Measurements from ENCODE around the gene PTEN. TPM values are rescaled to one million over a fixed set of nuclear protein-coding genes. Genes with fewer than 3 reads are reported as not detected.

PTEN gene
- total RNA-seq, 1 donor from 2014 or later = 86.1 TPM

DNA sequence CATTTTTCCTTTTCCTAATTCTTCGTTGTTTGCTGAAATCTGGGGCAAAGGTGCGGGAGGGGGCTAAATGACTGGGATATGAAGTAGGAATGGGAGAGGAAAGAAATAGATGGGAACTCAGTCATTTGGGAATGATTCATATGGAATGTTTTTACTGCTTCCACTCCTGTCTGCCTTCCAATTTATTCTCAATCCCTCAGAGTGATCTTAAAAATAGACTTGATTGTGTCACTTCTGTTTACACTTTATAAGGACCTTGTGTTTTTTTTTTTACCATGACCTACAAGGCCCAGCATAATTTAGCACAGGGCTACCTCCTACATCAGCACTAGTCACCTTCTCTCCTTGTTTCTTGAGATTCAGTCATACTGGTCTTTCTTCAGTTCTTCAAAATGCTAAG lies 97.9 kb downstream of the PTEN start:
- intact Hi-C loops (cut with micrococcal nuclease) = no loop called here

DNA sequence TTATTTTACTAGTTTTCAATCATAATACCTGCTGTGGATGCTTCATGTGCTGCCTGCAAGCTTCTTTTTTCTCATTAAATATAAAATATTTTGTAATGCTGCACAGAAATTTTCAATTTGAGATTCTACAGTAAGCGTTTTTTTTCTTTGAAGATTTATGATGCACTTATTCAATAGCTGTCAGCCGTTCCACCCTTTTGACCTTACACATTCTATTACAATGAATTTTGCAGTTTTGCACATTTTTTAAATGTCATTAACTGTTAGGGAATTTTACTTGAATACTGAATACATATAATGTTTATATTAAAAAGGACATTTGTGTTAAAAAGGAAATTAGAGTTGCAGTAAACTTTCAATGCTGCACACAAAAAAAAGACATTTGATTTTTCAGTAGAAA lies 103.0 kb downstream of the PTEN start:
- intact Hi-C loops (cut with micrococcal nuclease) = no loop called here

DNA sequence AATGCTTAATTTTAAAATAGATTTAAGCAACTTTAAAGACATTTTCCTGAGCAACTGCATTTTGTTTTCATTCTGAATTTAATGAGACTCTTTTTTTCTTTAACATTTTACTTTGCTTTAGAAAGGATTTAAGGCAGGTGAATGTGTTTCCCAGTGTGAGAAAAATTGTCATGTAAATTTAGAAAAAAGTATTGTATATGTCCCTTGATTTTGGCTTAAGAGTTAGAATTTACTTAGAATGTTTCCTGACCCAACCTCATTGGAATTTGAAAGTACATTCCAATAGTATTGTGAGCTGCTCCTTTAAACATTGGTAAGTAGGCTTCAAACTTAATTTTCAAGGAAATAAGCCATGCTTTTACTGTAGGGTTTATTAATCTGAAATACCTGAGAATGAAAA lies 110.2 kb downstream of the PTEN start:
- intact Hi-C loops (cut with micrococcal nuclease) = no loop called here

DNA sequence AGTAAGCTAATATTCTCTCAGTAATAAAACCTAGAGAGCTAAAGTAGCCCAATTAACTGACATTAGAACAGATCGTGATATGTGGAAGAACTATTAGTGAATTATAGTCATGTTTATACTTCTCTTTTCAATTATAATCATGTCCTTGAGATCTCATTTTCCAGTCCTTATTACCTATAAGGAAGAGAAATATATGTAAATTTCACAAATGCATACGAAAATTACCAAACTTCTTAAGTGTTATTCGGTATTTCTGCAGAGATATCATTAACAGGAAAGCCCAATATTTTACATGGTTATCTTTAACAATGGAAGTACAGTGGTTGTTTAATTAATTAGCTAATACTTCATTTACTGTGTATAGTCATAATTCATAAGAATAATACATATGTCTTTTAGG lies 110.7 kb downstream of the PTEN start:
- intact Hi-C loops (cut with micrococcal nuclease) = no loop called here

DNA sequence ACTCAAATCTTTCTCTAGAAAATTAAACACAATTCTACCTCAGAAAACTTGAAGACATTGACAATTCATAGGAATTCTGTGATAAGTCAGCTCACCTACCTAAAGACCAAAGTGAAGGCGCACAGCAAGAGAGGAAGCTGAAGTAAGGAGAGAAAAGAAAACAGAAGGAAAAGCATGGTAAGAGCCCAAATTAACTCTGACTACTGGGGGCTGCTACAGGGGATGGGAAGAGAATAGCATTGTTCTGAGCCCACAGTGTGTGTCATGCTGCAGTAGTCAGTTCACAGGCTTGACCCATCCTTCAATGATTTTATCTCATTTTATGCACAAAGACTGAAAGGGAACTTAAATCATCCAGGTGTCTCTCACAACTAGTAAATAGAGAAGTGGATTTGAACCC lies 111.3 kb downstream of the PTEN start:
- intact Hi-C loops (cut with micrococcal nuclease) = no loop called here

DNA sequence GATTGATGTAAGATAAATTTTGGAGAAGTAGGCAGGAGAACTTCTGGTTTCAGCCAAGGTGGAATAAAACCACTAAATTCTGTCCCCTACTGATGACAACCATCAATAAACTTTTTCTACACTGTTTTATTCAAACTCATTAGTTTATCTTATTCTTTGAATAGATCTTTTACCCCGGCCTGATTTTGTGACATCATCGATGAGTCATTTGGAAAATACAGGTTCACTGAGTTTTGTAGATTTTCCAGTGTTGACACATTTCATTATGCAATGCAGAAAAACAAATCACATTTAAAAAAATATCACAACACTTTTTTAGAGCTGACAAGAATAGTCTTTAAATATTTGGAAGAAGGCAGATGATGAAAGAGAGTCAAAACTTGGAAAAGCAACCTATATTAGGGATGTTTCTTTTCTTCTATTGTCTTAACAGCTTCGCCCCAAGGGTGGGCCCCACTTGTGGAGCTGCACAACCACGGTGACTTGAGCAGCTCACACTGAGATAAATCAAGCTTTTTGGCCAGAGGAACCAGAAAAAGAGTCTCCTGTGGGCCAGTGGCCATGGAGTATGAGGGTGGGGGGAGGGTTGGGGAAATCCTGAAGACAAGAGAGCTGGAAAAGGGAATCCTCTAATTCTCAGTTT lies 112.8 kb downstream of the PTEN start:
- intact Hi-C loops (cut with micrococcal nuclease) = no loop called here

GRCh38 chr10:87978166-87978565 lies 114.7 kb downstream of the PTEN start:
- intact Hi-C loops (cut with micrococcal nuclease) = no loop called here

GRCh38 chr10:87979847-87980246 lies 116.4 kb downstream of the PTEN start:
- intact Hi-C loops (cut with micrococcal nuclease) = no loop called here

DNA sequence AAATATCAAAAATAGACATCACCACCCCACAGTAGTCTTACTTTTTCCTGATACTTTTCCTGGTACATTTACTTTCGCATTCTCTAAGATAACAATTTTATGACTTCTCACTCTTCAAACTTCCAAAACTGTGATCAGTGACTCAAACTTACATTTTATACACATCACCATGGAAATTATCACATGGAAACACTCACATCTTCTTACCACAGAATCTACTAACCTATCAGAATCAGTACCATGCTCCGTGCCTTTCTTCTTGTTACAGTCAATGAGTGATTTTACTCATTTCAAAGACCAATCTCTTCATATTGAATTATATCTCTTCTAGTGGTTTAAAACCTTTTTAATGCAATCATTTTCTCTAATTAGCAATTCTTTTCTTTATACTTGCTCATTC lies 120.3 kb downstream of the PTEN start:
- intact Hi-C loops (cut with micrococcal nuclease) = no loop called here

DNA sequence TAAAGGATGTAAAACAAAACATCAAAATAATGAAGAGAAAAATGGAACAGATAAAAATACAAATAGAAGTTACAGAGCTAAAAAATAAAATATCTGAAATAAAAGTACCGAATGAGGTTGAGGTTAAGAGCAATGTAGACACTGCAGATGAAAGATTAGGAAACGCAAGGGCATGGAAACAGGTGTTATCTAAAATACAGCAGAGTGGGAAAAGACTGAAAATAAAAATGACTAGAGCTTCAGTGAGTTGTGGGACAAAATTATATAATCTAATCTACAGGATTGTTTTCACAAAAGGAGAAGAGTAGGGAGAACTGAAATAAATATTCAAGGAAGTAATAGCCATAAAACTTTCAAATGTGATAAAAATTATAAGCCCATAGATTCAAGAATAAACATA lies 123.8 kb downstream of the PTEN start:
- intact Hi-C loops (cut with micrococcal nuclease) = no loop called here

DNA sequence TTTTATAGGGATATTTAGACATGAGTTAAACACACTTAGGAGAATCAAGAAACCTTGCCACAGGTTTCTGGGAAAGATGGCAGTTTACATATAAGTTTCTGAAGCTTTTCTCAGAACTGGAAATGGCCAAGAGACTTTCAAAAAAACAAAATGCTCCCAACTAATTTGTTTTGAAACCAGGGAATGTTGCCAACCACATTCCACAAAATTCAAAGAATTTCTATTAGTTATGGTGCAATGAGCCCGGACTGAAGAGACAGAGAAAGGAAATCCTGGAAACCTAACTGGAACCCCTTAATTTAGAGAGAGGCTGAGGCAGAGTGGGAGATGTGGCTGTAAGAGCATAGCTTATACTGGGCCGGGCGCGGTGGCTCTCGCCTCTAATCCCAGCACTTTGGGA lies 128.5 kb downstream of the PTEN start:
- intact Hi-C loops (cut with micrococcal nuclease) = no loop called here

- intact Hi-C loops (cut with micrococcal nuclease) = no loop called here
Measured at GRCh38 chr10:88004451-88004850, 141.0 kb downstream of the PTEN start.

DNA sequence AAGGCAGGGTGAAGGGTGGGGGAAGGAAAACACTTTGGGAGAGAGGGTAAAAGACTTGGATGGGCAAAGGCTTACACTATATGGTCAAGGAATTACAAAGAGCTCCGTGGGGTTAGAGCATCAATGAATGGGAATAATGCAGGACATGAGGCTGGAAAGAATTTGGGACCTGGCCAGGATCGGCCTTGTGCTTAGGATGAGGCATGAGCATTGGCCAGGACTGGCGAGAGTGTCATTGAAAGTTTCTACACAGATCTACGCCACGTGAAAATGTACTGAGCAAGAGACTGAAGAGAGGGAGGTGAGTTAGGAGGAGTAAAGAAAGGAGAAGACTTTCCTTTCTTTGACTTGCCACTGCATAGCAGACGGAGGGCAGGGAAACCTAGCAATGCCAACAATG lies 142.8 kb downstream of the PTEN start:
- intact Hi-C loops (cut with micrococcal nuclease) = no loop called here

GRCh38 chr10:88008866-88009470 lies 145.5 kb downstream of the PTEN start:
- intact Hi-C loops (cut with micrococcal nuclease) = no loop called here

DNA sequence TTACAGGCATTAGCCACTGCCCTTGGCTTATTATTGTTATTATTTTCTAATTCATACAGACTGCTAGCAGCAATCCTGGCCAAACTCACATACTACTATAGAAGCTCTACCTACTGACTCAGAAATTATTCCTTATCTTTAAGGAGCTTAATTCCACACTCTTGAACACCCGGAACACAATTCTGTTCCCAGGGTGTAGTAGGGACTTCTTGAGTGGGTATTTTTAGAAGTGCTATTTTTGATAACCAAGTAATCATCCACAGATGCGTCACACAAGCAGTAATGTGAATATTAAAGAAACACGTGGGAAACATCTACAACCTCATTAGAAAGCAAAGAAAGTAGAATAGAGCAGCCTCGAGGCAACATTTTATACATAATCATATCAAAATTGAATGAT lies 149.2 kb downstream of the PTEN start:
- intact Hi-C loops (cut with micrococcal nuclease) = no loop called here

GRCh38 chr10:88017781-88018180 lies 154.4 kb downstream of the PTEN start:
- intact Hi-C loops (cut with micrococcal nuclease) = no loop called here

- intact Hi-C loops (cut with micrococcal nuclease) = no loop called here
Measured at GRCh38 chr10:88019753-88020152, 156.3 kb downstream of the PTEN start.

Other genes starting within 250 kb of the PTEN start
- 0.05 TPM in 1 of 2 replicates, not detected in the other for gene PAPSS2, start 203.7 kb upstream of the PTEN start, total RNA-seq
- 43.1 and 43.7 TPM in 2 replicates for gene ATAD1, start 45.4 kb upstream of the PTEN start, total RNA-seq
- gene KLLN, start 92 bp upstream of the PTEN start, total RNA-seq = 0.66 and 0.86 TPM in 2 replicates

Measured in T-helper 2 cell treated with Interferon-gamma antibody and Interleukin-4, amounts not matched to agents 100 ng/mL and 5 ng/mL, for 36 hours (primary cell).